Stimulated activated CD8-positive, alpha-beta memory T cell treated with anti-CD3 and anti-CD28 coated beads, Interleukin-15, amount 100 ng/mL, for 4 hours (primary cell): ENCODE results near the gene SLC23A2.
"Not testable (repeated sequence)": the region's sequence is repeated elsewhere in the genome, so short reads cannot be mapped to it uniquely, and the experiment has no call there.

ENCODE experiments used
- DNase-seq, 2 donors: peaks; one replicate each; pipeline ENCODE4 v3.0.0-alpha.2; 2020; ENCODE audit warnings: low read depth in 2 of 2

Gene SLC23A2

GRCh38 chr20:4876731-4877130 is 124.6 kb downstream of the SLC23A2 start:
- DNase-seq, result no peak

GRCh38 chr20:4876301-4876700 is 125.0 kb downstream of the SLC23A2 start:
- DNase-seq, result no peak

GRCh38 chr20:4875578-4876067 is 125.7 kb downstream of the SLC23A2 start:
- DNase-seq, result no peak

GRCh38 chr20:4873396-4873795 is 127.9 kb downstream of the SLC23A2 start:
- DNase-seq, result no peak

- DNase-seq, result no peak
These were observed 129.8 kb downstream of the SLC23A2 start for GRCh38 chr20:4871486-4871885.

GRCh38 chr20:4870906-4871305 is 130.4 kb downstream of the SLC23A2 start:
- no peak for DNase-seq

GRCh38 chr20:4869290-4870193 is 131.8 kb downstream of the SLC23A2 start:
- DNase-seq, result no peak

- DNase-seq, result no peak
These were observed 134.3 kb downstream of the SLC23A2 start for GRCh38 chr20:4867051-4867450.

GRCh38 chr20:4866429-4866828 is 134.9 kb downstream of the SLC23A2 start:
- no peak for DNase-seq

- no peak for DNase-seq
These were observed 137.0 kb downstream of the SLC23A2 start for GRCh38 chr20:4864311-4864752.

- DNase-seq, result no peak
These were observed 138.6 kb downstream of the SLC23A2 start for GRCh38 chr20:4862661-4863060.

- no peak for DNase-seq
These were observed 139.3 kb downstream of the SLC23A2 start for GRCh38 chr20:4861961-4862360.

- DNase-seq, result no peak
These were observed 143.3 kb downstream of the SLC23A2 start for GRCh38 chr20:4858000-4858399.

- DNase-seq, result no peak
These were observed 145.1 kb downstream of the SLC23A2 start for GRCh38 chr20:4856022-4856755.

GRCh38 chr20:4855555-4855954 is 145.8 kb downstream of the SLC23A2 start:
- DNase-seq, result no peak

GRCh38 chr20:4855097-4855496 is 146.2 kb downstream of the SLC23A2 start:
- no peak for DNase-seq

GRCh38 chr20:4854561-4854901 is 146.8 kb downstream of the SLC23A2 start:
- no peak for DNase-seq

GRCh38 chr20:4853757-4854560 is 147.4 kb downstream of the SLC23A2 start:
- DNase-seq, result no peak

GRCh38 chr20:4853004-4853403 is 148.3 kb downstream of the SLC23A2 start:
- DNase-seq, result no peak

- no peak for DNase-seq
These were observed 150.3 kb downstream of the SLC23A2 start for GRCh38 chr20:4850960-4851359.

- not testable (repeated sequence) for DNase-seq
These were observed 152.5 kb downstream of the SLC23A2 start for GRCh38 chr20:4848829-4849228.

- DNase-seq, result no peak
These were observed 153.3 kb downstream of the SLC23A2 start for GRCh38 chr20:4848041-4848440.
